Panc1 (cell line): ENCODE data around the gene PPP1R3E.

ENCODE experiments used
- TF ChIP-seq, protein P1 (sequence below): fragments of 450-650 bp; IDR thresholded peaks from 2 replicates; pipeline ENCODE4 v1.5.1; 2017; ENCODE audit warnings: mild to moderate bottlenecking
- TF ChIP-seq, protein P2 (sequence below), 2 experiments: IDR thresholded peaks; 2 replicates each; pipeline ENCODE4 v1.6.1; 2011 to 2012; ENCODE audit warnings: low read depth in 2 of 2, control low read depth in 1 of 2, low read length in 1 of 2, mild to moderate bottlenecking in 1 of 2, moderate library complexity in 1 of 2; ENCODE audit not compliant: insufficient read depth in 1 of 2

DNA sequence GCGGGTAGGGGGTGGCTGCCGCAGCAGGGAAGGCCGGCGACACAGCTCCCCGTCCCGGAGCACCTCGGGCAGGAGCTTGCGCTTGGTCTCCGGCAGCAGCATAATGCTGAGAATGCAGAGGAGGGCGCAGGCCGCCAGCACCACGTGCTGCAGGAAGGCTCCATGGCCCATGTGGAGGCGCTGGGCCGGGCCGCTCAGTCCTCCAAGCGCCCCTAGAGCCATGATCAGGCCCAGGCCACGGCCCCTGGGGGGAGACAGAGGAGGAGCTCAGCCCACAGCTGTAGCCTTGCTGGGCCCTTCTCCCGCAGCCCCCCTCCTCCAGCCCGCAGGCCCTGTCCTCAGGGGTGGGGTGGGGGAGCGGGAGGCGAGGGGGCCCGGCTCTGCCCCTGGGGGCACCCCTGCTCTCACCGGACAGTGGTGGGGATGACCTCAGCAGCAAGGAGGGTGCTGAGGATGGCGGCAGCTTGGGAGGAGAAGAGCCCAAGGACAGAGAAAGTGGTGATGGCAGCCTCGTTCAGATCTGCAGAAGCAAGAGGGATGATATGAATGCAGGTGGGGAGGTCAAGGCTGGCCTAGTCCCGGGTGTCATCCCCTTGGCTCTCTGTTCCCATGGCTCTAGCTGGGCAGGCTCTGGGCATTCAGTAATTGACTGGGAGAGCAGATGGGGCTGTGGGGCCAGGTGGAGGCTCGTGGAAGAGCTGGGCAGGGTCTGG lies 44.2 kb upstream of the PPP1R3E start:
- TF ChIP-seq, protein P1, sequence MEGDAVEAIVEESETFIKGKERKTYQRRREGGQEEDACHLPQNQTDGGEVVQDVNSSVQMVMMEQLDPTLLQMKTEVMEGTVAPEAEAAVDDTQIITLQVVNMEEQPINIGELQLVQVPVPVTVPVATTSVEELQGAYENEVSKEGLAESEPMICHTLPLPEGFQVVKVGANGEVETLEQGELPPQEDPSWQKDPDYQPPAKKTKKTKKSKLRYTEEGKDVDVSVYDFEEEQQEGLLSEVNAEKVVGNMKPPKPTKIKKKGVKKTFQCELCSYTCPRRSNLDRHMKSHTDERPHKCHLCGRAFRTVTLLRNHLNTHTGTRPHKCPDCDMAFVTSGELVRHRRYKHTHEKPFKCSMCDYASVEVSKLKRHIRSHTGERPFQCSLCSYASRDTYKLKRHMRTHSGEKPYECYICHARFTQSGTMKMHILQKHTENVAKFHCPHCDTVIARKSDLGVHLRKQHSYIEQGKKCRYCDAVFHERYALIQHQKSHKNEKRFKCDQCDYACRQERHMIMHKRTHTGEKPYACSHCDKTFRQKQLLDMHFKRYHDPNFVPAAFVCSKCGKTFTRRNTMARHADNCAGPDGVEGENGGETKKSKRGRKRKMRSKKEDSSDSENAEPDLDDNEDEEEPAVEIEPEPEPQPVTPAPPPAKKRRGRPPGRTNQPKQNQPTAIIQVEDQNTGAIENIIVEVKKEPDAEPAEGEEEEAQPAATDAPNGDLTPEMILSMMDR = no peak
- TF ChIP-seq, protein P2, sequence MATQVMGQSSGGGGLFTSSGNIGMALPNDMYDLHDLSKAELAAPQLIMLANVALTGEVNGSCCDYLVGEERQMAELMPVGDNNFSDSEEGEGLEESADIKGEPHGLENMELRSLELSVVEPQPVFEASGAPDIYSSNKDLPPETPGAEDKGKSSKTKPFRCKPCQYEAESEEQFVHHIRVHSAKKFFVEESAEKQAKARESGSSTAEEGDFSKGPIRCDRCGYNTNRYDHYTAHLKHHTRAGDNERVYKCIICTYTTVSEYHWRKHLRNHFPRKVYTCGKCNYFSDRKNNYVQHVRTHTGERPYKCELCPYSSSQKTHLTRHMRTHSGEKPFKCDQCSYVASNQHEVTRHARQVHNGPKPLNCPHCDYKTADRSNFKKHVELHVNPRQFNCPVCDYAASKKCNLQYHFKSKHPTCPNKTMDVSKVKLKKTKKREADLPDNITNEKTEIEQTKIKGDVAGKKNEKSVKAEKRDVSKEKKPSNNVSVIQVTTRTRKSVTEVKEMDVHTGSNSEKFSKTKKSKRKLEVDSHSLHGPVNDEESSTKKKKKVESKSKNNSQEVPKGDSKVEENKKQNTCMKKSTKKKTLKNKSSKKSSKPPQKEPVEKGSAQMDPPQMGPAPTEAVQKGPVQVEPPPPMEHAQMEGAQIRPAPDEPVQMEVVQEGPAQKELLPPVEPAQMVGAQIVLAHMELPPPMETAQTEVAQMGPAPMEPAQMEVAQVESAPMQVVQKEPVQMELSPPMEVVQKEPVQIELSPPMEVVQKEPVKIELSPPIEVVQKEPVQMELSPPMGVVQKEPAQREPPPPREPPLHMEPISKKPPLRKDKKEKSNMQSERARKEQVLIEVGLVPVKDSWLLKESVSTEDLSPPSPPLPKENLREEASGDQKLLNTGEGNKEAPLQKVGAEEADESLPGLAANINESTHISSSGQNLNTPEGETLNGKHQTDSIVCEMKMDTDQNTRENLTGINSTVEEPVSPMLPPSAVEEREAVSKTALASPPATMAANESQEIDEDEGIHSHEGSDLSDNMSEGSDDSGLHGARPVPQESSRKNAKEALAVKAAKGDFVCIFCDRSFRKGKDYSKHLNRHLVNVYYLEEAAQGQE (IDR thresholded peaks at IDR 0.05; ENCODE audit: insufficient read depth in 1 of 2, low read depth in 2 of 2, low read length in 1 of 2) = no peak
